T-helper 9 cell (primary cell): Measurements from ENCODE around the gene NHLRC1.

Experiments
- DNase-seq: peaks from one replicate; pipeline ENCODE4 v3.0.0-alpha.2; 2020

The NHLRC1 gene

GRCh38 chr6:18080544-18080943 is 41.9 kb downstream of the NHLRC1 start:
- no peak for DNase-seq

GRCh38 chr6:18078866-18079265 is 43.6 kb downstream of the NHLRC1 start:
- DNase-seq = no peak

GRCh38 chr6:18076231-18076630 is 46.2 kb downstream of the NHLRC1 start:
- no peak for DNase-seq

GRCh38 chr6:18072841-18073240 is 49.6 kb downstream of the NHLRC1 start:
- DNase-seq = no peak

GRCh38 chr6:18070486-18070885 is 52.0 kb downstream of the NHLRC1 start:
- DNase-seq = no peak
